ENCODE data around the gene PIBF1. TPM values are rescaled to one million over a fixed set of nuclear protein-coding genes. Genes with fewer than 3 reads are reported as not detected.

The PIBF1 gene
- total and polyA plus RNA-seq, 4 donors, result 3.1 to 18.3 (median 6.5) TPM

DNA sequence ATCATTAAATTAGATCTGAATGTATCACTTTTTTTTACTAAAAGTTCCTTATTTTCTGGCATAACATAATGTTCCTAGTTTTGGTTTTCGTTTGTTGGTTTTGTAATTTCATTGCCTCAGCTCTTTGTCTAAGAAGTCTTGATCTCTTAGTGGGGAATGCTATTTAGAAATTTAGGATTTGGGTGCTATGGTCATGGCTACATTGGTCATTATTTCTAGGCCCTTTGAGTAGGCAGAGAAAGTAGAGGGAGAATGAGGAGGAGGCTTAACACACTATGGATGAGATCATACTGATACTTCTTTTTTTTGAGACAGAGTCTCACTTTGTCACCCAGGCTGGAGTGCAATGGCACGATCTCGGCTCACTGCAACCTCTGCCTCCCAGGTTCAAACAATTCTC is 41.8 kb downstream of the PIBF1 start:
- Histone ChIP-seq H3K4me3 (ENCODE audit: low read depth in 1 of 3, low read length in 3 of 3) (no peak overlapping the region), H3K27me3 (ENCODE audit: control insufficient read depth in 4 of 4, insufficient read depth in 4 of 4, low read length in 3 of 4) (no peaks in the 10 kb centered on the region), H3K27ac (ENCODE audit: low read depth in 1 of 2, low read length in 2 of 2) (no peak overlapping the region), H3K9ac (ENCODE audit: low read depth in 1 of 2, low read length in 2 of 2) (no peak overlapping the region), H3K36me3 (ENCODE audit: control insufficient read depth in 4 of 4, insufficient read depth in 3 of 4, low read depth in 1 of 4, low read length in 3 of 4) (peaks cover 0 to 17% (median 12%) of the 10 kb centered on the region in 4 donors), H3K4me1 (ENCODE audit: control insufficient read depth in 4 of 4, insufficient read depth in 4 of 4, low read length in 3 of 4) (no peaks in the 10 kb centered on the region), H3K9me3 (ENCODE audit: control insufficient read depth in 4 of 4, low read length in 3 of 4) (no peaks in the 10 kb centered on the region)
- TF ChIP-seq NR2F2 (IDR thresholded peaks at IDR 0.05) (no peak), SP1 (IDR thresholded peaks at IDR 0.05) (no peak), RAD21 (IDR thresholded peaks at IDR 0.05) (no peak), ZBTB33 (IDR thresholded peaks at IDR 0.05) (no peak), RXRA (IDR thresholded peaks at IDR 0.05) (no peak), HNF4G (IDR thresholded peaks at IDR 0.05) (no peak), FOXA2 (IDR thresholded peaks at IDR 0.05) (no peak), YY1 (IDR thresholded peaks at IDR 0.05) (no peak), TAF1 (conservative IDR thresholded peaks at IDR 0.05) (no peak), FOXA1 (IDR thresholded peaks at IDR 0.05) (no peak), JUND (IDR thresholded peaks at IDR 0.05) (no peak), HNF4A (conservative IDR thresholded peaks at IDR 0.05) (no peak), EGR1 (IDR thresholded peaks at IDR 0.05; ENCODE audit: low read depth in 2 of 2) (no peak), GABPA (IDR thresholded peaks at IDR 0.05 in 1 of 2, conservative IDR thresholded peaks at IDR 0.05 in 1 of 2) (no peak)
- TF ChIP-seq, protein P1, sequence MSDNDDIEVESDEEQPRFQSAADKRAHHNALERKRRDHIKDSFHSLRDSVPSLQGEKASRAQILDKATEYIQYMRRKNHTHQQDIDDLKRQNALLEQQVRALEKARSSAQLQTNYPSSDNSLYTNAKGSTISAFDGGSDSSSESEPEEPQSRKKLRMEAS (IDR thresholded peaks at IDR 0.05), result no peak
- TF ChIP-seq, protein P2, sequence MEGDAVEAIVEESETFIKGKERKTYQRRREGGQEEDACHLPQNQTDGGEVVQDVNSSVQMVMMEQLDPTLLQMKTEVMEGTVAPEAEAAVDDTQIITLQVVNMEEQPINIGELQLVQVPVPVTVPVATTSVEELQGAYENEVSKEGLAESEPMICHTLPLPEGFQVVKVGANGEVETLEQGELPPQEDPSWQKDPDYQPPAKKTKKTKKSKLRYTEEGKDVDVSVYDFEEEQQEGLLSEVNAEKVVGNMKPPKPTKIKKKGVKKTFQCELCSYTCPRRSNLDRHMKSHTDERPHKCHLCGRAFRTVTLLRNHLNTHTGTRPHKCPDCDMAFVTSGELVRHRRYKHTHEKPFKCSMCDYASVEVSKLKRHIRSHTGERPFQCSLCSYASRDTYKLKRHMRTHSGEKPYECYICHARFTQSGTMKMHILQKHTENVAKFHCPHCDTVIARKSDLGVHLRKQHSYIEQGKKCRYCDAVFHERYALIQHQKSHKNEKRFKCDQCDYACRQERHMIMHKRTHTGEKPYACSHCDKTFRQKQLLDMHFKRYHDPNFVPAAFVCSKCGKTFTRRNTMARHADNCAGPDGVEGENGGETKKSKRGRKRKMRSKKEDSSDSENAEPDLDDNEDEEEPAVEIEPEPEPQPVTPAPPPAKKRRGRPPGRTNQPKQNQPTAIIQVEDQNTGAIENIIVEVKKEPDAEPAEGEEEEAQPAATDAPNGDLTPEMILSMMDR (IDR thresholded peaks at IDR 0.05; ENCODE audit: low read depth, low read length, missing input control), result no peak
- TF ChIP-seq, protein P3, sequence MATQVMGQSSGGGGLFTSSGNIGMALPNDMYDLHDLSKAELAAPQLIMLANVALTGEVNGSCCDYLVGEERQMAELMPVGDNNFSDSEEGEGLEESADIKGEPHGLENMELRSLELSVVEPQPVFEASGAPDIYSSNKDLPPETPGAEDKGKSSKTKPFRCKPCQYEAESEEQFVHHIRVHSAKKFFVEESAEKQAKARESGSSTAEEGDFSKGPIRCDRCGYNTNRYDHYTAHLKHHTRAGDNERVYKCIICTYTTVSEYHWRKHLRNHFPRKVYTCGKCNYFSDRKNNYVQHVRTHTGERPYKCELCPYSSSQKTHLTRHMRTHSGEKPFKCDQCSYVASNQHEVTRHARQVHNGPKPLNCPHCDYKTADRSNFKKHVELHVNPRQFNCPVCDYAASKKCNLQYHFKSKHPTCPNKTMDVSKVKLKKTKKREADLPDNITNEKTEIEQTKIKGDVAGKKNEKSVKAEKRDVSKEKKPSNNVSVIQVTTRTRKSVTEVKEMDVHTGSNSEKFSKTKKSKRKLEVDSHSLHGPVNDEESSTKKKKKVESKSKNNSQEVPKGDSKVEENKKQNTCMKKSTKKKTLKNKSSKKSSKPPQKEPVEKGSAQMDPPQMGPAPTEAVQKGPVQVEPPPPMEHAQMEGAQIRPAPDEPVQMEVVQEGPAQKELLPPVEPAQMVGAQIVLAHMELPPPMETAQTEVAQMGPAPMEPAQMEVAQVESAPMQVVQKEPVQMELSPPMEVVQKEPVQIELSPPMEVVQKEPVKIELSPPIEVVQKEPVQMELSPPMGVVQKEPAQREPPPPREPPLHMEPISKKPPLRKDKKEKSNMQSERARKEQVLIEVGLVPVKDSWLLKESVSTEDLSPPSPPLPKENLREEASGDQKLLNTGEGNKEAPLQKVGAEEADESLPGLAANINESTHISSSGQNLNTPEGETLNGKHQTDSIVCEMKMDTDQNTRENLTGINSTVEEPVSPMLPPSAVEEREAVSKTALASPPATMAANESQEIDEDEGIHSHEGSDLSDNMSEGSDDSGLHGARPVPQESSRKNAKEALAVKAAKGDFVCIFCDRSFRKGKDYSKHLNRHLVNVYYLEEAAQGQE (IDR thresholded peaks at IDR 0.05), result no peak
- TF ChIP-seq, protein P4, sequence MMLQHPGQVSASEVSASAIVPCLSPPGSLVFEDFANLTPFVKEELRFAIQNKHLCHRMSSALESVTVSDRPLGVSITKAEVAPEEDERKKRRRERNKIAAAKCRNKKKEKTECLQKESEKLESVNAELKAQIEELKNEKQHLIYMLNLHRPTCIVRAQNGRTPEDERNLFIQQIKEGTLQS (IDR thresholded peaks at IDR 0.05), result no peak
- no peak for DNase-seq (ENCODE audit: low spot score)
- WGBS, result 92% methylated on average over 3 of the region's 3 CpGs
